Ovary (tissue), 9 donors: ENCODE measurements around the gene COL23A1. TPM values are rescaled to one million over a fixed set of nuclear protein-coding genes. Genes with fewer than 3 reads are reported as not detected.

Source experiments
- DNase-seq, 5 donors: peaks; one replicate each; pipeline ENCODE4 v3.0.0-alpha.2; 2019 to 2020
- H3K27ac ChIP-seq, 2 donors: fragments of 200-600 bp; one replicate each; pipeline versions ENCODE4 v1.5.1 to v1.8.0; 2019 to 2022
- H3K27me3 ChIP-seq: fragments of 200-600 bp; one replicate; pipeline ENCODE4 v1.8.0; 2022
- H3K36me3 ChIP-seq: fragments of 200-600 bp; sonication (generic); one replicate; pipeline ENCODE4 v1.5.1; 2019
- H3K4me1 ChIP-seq: one replicate; pipeline ENCODE4 v1.8.1; 2013; ENCODE audit warnings: mild to moderate bottlenecking, moderate library complexity; ENCODE audit not compliant: insufficient read depth
- H3K4me3 ChIP-seq: fragments of 200-600 bp; sonication (generic); one replicate; pipeline ENCODE4 v1.5.1; 2017
- H3K9me3 ChIP-seq, 2 donors: fragments of 200-600 bp in 1 of 2; sonication (generic) in 1 of 2; one replicate each; pipeline versions ENCODE4 v1.5.1 to v1.8.1; 2013 to 2019; ENCODE audit warnings: mild to moderate bottlenecking in 1 of 2, moderate library complexity in 1 of 2
- EP300 ChIP-seq: sonication (generic); formaldehyde crosslinking; IDR thresholded peaks from one replicate; pipeline ENCODE4 v1.6.1; 2017; ENCODE audit warnings: antibody characterized with exemption
- POLR2A ChIP-seq: fragments of 450-650 bp; IDR thresholded peaks from one replicate; pipeline ENCODE4 v1.6.1; 2017; ENCODE audit warnings: antibody characterized with exemption, mild to moderate bottlenecking, moderate library complexity
- WGBS, 3 donors: extraction: QIAGEN DNeasy Blood & Tissue Kit in 1 of 3; methylation state at CpG; one replicate each; pipeline versions ENCODE4 v1.1.5 to v1.1.7; 2013 to 2017; 5-methylcytosine and 5-hydroxymethylcytosine counted together
- intact Hi-C, 4 donors: fragments of 100-400 bp; cut with DNase I; formaldehyde crosslinking; loops; one replicate each; pipeline versions ENCODE4 v1.11.0 to v1.15.1; 2022 to 2023
- polyA plus RNA-seq, 2 donors: library from polyadenylated mRNA; stranded (reverse); fragments of 200-250 nt in 1 of 2; fragments of 350-450 nt in 1 of 2; fragmentation: Illumina TruSeq in 1 of 2; extraction: RNeasy Lipid Tissue Mini Kit (QIAGEN cat#74804) in 1 of 2; gene quantifications; one replicate each; pipeline ENCODE4 v1.2.3, GENCODE V29; 2013 to 2014
- total RNA-seq, 7 donors: library from RNA; depleted of rRNA in 2 of 7; stranded (reverse); fragments of >200 nt in 2 of 7; fragmentation: NEBNext Ultra II Directional in 3 of 7; extraction: Animal tissue kit (Norgen Biotek cat#: 25700) in 3 of 7; gene quantifications; one replicate each; pipeline versions ENCODE4 v1.1.0 to v1.2.4, GENCODE V29; 2016 to 2023
- TF ChIP-seq, protein P1 (sequence below), 3 donors: fragments of 450-650 bp in 2 of 3; fragments of 200-600 bp in 1 of 3; IDR thresholded peaks; one replicate each; pipeline versions ENCODE4 v1.5.1 to v1.8.0; 2016 to 2022; ENCODE audit warnings: antibody characterized with exemption in 3 of 3, mild to moderate bottlenecking in 1 of 3
- donor health status: DM: no; HTN: no; CAD: no; lungs with moderate emphysema.
- donor health status: DM: no; HTN: no; CAD: no.
- donor health status: Bipolar disorder and iron deficiency.
- donor health status: DM: yes; HTN: yes; CAD: no.
- donor health status: DM: no; HTN: no; CAD: no.
- donor health status: DM: yes; HTN: yes; CAD: no.

Gene COL23A1
- total and polyA plus RNA-seq, 9 donors, result 0.13 to 0.92 (median 0.39) TPM; not detected in 1

DNA sequence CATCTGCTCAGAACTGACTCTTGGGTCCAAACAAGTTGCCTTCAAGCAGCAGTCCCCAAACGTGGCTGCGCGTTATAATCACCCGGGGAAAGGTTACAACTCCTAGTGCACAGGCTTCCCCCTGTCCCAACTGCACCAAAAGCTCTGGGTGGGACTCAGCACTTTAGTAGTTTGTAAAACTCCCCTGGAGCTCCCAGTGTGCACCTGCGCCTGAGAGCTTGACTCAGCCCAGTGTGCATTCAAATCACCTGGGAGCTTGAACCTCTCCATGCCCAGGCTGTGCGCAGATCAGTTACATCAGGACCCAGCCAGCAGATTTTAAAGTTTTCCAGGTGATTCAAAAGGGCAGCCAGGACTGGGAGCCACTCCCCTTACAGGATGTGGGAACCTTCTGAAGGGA lies 151.4 kb downstream of the COL23A1 start:
- Histone ChIP-seq H3K27ac (no peak overlapping the region), H3K4me3 (no peak overlapping the region), H3K9me3 (no peaks in the 10 kb centered on the region), H3K36me3 (no peaks in the 10 kb centered on the region), H3K4me1 (no peaks in the 10 kb centered on the region), H3K27me3 (no peaks in the 10 kb centered on the region)
- TF ChIP-seq, protein P1, sequence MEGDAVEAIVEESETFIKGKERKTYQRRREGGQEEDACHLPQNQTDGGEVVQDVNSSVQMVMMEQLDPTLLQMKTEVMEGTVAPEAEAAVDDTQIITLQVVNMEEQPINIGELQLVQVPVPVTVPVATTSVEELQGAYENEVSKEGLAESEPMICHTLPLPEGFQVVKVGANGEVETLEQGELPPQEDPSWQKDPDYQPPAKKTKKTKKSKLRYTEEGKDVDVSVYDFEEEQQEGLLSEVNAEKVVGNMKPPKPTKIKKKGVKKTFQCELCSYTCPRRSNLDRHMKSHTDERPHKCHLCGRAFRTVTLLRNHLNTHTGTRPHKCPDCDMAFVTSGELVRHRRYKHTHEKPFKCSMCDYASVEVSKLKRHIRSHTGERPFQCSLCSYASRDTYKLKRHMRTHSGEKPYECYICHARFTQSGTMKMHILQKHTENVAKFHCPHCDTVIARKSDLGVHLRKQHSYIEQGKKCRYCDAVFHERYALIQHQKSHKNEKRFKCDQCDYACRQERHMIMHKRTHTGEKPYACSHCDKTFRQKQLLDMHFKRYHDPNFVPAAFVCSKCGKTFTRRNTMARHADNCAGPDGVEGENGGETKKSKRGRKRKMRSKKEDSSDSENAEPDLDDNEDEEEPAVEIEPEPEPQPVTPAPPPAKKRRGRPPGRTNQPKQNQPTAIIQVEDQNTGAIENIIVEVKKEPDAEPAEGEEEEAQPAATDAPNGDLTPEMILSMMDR (IDR thresholded peaks at IDR 0.05), result no peak
- TF ChIP-seq EP300, result no peak
- no peak for TF ChIP-seq POLR2A
- WGBS, 3 donors, result 74 to 81% (median 79%) methylated on average over 6 of the region's 6 CpGs
- intact Hi-C loops, result no loop called here
- no peak for DNase-seq

DNA sequence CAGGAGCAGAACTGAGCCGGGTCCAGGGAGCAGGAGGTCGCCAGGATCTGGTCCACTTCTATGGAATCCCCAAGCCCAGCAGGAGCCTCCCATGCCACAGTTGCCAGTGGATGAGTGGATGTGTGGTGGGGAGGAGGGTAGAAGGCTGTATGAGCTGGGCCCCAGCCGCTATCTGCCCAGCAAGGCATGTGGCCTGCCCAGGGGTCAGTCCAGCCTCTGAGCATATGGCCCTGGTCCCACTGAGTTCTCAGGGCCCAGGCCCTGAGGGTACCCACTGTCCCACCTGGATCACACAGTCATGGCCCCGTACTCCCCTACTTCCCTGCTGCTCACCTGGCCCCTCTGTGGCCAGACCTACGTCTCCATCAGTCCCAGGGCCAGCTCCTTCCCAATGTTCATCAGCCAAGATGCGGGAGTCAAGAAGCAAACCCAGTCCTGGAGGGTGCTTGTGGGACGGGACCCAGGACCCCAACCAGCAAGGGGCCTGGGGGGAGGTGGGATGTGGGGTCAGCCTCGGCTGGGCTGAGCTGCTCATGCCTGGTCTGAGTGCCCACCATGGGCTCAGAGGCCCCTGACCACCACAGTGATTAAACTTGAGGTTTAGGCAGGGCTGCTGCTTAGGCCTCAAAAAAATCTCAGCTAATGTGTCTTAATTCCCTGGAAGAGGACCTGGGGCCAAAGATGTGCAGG lies 152.7 kb downstream of the COL23A1 start:
- TF ChIP-seq EP300 (no peak), POLR2A (no peak)
- TF ChIP-seq, protein P1 (IDR thresholded peaks at IDR 0.05), result no peak
- Histone ChIP-seq H3K4me1 (no peaks in the 10 kb centered on the region), H3K9me3 (no peaks in the 10 kb centered on the region), H3K36me3 (no peaks in the 10 kb centered on the region), H3K4me3 (no peak overlapping the region), H3K27me3 (no peaks in the 10 kb centered on the region), H3K27ac (no peak overlapping the region)
- DNase-seq, result no peak
- 90 to 95% (median 94%) methylated on average over 8 of the region's 8 CpGs for WGBS, 3 donors
- intact Hi-C loops, result no loop called here

DNA sequence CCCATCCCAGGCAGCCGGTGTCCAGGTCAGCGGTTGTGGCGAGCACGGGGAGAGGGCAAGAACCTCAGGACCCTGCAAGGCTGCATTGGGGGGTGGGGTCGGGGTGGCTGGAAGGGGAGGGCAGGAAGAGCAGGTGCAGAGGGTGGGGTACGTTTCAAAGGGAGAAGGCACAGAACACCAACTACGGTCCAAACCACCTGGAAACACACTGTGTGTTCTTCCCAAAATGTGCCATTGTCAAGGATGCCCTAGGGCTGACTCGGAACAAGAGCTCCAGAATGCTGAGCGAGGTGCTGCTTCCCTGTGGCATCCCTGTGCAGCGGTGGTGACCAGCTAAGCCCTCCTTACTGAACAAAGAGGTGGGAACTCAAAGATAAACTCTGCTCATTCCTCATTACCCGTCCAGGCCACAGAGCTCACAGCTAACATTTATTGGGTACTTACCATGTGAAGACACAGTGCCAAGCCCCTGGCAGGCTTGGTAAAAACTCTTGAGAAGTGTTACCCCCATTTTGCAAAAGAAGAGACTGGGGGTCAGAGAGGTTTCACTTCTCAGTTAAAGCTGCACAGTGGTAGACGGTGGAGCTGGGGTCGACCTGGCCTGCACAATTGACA lies 153.8 kb downstream of the COL23A1 start:
- no peak for DNase-seq
- intact Hi-C loops, result no loop called here
- no peaks in the 10 kb centered on the region for H3K27me3 ChIP-seq
- H3K4me3 ChIP-seq, result no peak overlapping the region
- 83 to 92% (median 86%) methylated on average over 13 of the region's 13 CpGs for WGBS, 3 donors
- TF ChIP-seq, protein P1 (IDR thresholded peaks at IDR 0.05), result no peak
- TF ChIP-seq POLR2A (no peak), EP300 (no peak)
- no peak overlapping the region for H3K27ac ChIP-seq
- H3K36me3 ChIP-seq, result no peaks in the 10 kb centered on the region
- H3K9me3 ChIP-seq, result no peaks in the 10 kb centered on the region
- no peaks in the 10 kb centered on the region for H3K4me1 ChIP-seq

DNA sequence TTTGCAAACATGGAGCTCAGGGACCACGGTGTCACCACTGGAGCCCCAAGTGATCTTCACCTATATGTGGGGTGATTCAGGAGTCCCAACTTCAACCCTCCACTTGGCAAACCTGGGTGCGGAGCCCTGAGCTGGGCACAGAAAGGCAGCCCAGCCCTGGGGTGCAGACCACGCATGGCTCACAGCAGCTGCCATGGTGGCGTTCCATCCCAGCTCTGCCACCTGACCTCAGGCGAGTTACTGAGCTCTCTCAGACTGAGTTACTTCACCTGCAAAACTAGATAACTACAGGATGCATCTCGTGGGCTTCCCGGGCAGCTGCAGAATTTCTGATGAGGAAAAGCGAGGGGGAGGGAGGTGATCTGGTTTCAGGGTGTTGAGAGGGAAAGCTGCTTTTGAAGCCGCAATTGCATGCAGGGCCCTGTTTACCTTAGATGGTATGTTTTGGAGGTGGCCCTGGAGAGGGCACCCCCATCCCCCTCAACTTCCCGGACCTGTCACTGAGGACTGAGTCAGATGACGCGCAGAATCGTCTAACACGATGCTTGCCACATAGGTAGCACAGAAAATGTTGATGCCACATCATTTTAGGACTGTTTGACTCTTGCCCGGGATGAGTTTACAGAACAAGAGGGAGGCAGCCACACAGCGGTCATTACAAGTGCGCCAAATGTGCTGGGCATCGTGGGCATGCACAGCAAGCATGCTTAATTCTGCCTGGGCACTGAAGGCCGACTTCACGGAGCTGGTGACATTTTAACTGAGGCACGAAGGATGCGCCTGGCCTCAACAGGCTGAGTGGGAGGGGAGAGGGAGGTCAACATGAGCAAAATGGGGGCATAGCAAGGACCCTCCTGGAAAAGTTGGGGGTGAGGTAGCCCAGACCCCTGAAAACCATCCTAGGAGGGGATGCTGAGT lies 154.6 kb downstream of the COL23A1 start:
- intact Hi-C loops, result no loop called here
- WGBS, 3 donors, result 81 to 91% (median 88%) methylated on average over 22 of the region's 22 CpGs
- no peak for TF ChIP-seq EP300
- no peak for TF ChIP-seq POLR2A
- TF ChIP-seq, protein P1 (IDR thresholded peaks at IDR 0.05), result no peak
- no peaks in the 10 kb centered on the region for H3K4me1 ChIP-seq
- no peak overlapping the region for H3K27ac ChIP-seq
- H3K9me3 ChIP-seq, result no peaks in the 10 kb centered on the region
- DNase-seq, result no peak
- H3K36me3 ChIP-seq, result no peaks in the 10 kb centered on the region
- no peaks in the 10 kb centered on the region for H3K27me3 ChIP-seq
- H3K4me3 ChIP-seq, result no peak overlapping the region
